K562 (cell line): ENCODE data around the gene KRT76.
"Not testable (repeated sequence)": the region's sequence is repeated elsewhere in the genome, so short reads cannot be mapped to it uniquely, and the experiment has no call there.

Source experiments
- AFF4 ChIP-seq: sonication (generic); formaldehyde crosslinking; IDR thresholded peaks from 2 replicates; pipeline ENCODE4 v1.8.0; 2023; ENCODE audit warnings: mild to moderate bottlenecking, missing genetic modification reagents
- EWSR1 ChIP-seq: fragments of 450-650 bp; IDR thresholded peaks from 2 replicates; pipeline ENCODE4 v1.6.1; 2018; ENCODE audit warnings: borderline replicate concordance, mild to moderate bottlenecking, low read depth, moderate library complexity; ENCODE audit not compliant: partially characterized antibody
- NFATC3 ChIP-seq: fragments of 450-650 bp; IDR thresholded peaks from 2 replicates; pipeline ENCODE4 v1.6.1; 2017; ENCODE audit warnings: mild to moderate bottlenecking
- PATZ1 ChIP-seq: fragments of 250-450 bp; sonication (Bioruptor Pico); IDR thresholded peaks from 2 replicates; pipeline ENCODE4 v1.5.0; 2020; ENCODE audit warnings: mild to moderate bottlenecking, borderline replicate concordance
- PHB2 ChIP-seq: fragments of 450-650 bp; IDR thresholded peaks from 2 replicates; pipeline ENCODE4 v1.6.1; 2017; ENCODE audit warnings: low read depth
- RBM14 ChIP-seq: fragments of 200-400 bp; formaldehyde crosslinking; IDR thresholded peaks from 2 replicates; pipeline ENCODE4 v1.6.1; 2018; ENCODE audit warnings: low read depth, mild to moderate bottlenecking, low read length, moderate library complexity, borderline replicate concordance; ENCODE audit not compliant: insufficient read depth
- REST ChIP-seq, 2 experiments: fragments of 450-650 bp; formaldehyde crosslinking in 1 of 2; IDR thresholded peaks; 2 replicates each; pipeline versions ENCODE4 v1.4.0 to v1.6.1; 2014 to 2020; ENCODE audit warnings: mild to moderate bottlenecking in 2 of 2, borderline replicate concordance in 1 of 2, low read depth in 1 of 2

- not testable (repeated sequence) for TF ChIP-seq NFATC3; RBM14; AFF4 (CRISPR knock-in tag); REST (IDR thresholded peaks at IDR 0.05; ENCODE audit: borderline replicate concordance); REST (CRISPR knock-in tag; IDR thresholded peaks at IDR 0.05; ENCODE audit: low read depth); EWSR1; PHB2; PATZ1
These were observed 18.2 kb upstream of the KRT76 start for GRCh38 chr12:52795332-52795674.
